CD4-positive, alpha-beta T cell treated with Interleukin-15 for 4 hours (primary cell): ENCODE measurements around the gene NANOGP8.
"Not testable (repeated sequence)": the region's sequence is repeated elsewhere in the genome, so short reads cannot be mapped to it uniquely, and the experiment has no call there.

Experiments
- DNase-seq: peaks from one replicate; pipeline ENCODE4 v3.0.0-alpha.2; 2020; ENCODE audit warnings: low spot score

Gene NANOGP8

GRCh38 chr15:35085176-35085919 is at the start of gene NANOGP8:
TSS of gene NANOGP8 (minus strand) at chr15:35085295. CDS start at chr15:35085110, 185 bp downstream.
- DNase-seq, result not testable (repeated sequence)

GRCh38 chr15:35134299-35134698 is 49.2 kb upstream of the NANOGP8 start:
- no peak for DNase-seq

- DNase-seq, result no peak
Measured at GRCh38 chr15:35130245-35130644, 45.1 kb upstream of the NANOGP8 start.

GRCh38 chr15:35129361-35129760 is 44.3 kb upstream of the NANOGP8 start:
- DNase-seq, result no peak

GRCh38 chr15:35127717-35128116 is 42.6 kb upstream of the NANOGP8 start:
- DNase-seq, result no peak

GRCh38 chr15:35126236-35126635 is 41.1 kb upstream of the NANOGP8 start:
- DNase-seq, result no peak

- no peak for DNase-seq
Measured at GRCh38 chr15:35123743-35124142, 38.6 kb upstream of the NANOGP8 start.

- no peak for DNase-seq
Measured at GRCh38 chr15:35121611-35122359, 36.7 kb upstream of the NANOGP8 start.

GRCh38 chr15:35120173-35120572 is 35.1 kb upstream of the NANOGP8 start:
- no peak for DNase-seq

GRCh38 chr15:35118960-35119359 is 33.9 kb upstream of the NANOGP8 start:
- DNase-seq, result no peak

- DNase-seq, result no peak
Measured at GRCh38 chr15:35117543-35118265, 32.6 kb upstream of the NANOGP8 start.

GRCh38 chr15:35115155-35115725 is 30.1 kb upstream of the NANOGP8 start:
- no peak for DNase-seq

- DNase-seq, result no peak
Measured at GRCh38 chr15:35112346-35112745, 27.3 kb upstream of the NANOGP8 start.

- DNase-seq, result no peak
Measured at GRCh38 chr15:35111861-35112260, 26.8 kb upstream of the NANOGP8 start.

- DNase-seq, result no peak
Measured at GRCh38 chr15:35108453-35108852, 23.4 kb upstream of the NANOGP8 start.

- no peak for DNase-seq
Measured at GRCh38 chr15:35107561-35107960, 22.5 kb upstream of the NANOGP8 start.

GRCh38 chr15:35107122-35107521 is 22.0 kb upstream of the NANOGP8 start:
- no peak for DNase-seq

GRCh38 chr15:35104526-35105147 is 19.5 kb upstream of the NANOGP8 start:
- DNase-seq, result no peak

- no peak for DNase-seq
Measured at GRCh38 chr15:35102186-35102585, 17.1 kb upstream of the NANOGP8 start.

- no peak for DNase-seq
Measured at GRCh38 chr15:35101335-35101734, 16.2 kb upstream of the NANOGP8 start.

GRCh38 chr15:35098737-35099136 is 13.6 kb upstream of the NANOGP8 start:
- no peak for DNase-seq

GRCh38 chr15:35095941-35096340 is 10.8 kb upstream of the NANOGP8 start:
- DNase-seq, result no peak
